Adrenal gland (tissue), 12 donors: ENCODE results near the gene CELF2. TPM values are rescaled to one million over a fixed set of nuclear protein-coding genes. Genes with fewer than 3 reads are reported as not detected.

Source experiments
- DNase-seq, 7 donors: peaks; one replicate each; pipeline ENCODE4 v3.0.0-alpha.2; 2019 to 2020
- H3K27ac ChIP-seq, 5 donors: fragments of 200-600 bp; sonication (generic) in 4 of 5; 1 replicate in 3 of 5; 2 replicates in 2 of 5; pipeline versions ENCODE4 v1.5.1 to v1.8.0; 2016 to 2020; ENCODE audit warnings: mild to moderate bottlenecking in 1 of 5
- H3K27me3 ChIP-seq: fragments of 200-600 bp; 2 replicates; pipeline ENCODE4 v1.8.0; 2021
- H3K36me3 ChIP-seq, 2 donors: fragments of 200-600 bp; replicated peaks in 1 of 2; 1 replicate in 1 of 2; 2 replicates in 1 of 2; pipeline versions ENCODE4 v1.5.1 to v1.8.0; 2018 to 2022
- H3K4me1 ChIP-seq, 2 donors: fragments of 200-600 bp; replicated peaks in 1 of 2; 1 replicate in 1 of 2; 2 replicates in 1 of 2; pipeline versions ENCODE4 v1.5.1 to v1.8.0; 2018 to 2021
- H3K4me3 ChIP-seq, 4 donors: fragments of 200-600 bp; sonication (generic) in 3 of 4; one replicate each; pipeline ENCODE4 v1.5.1; 2016 to 2018
- H3K9me3 ChIP-seq, 3 donors: fragments of 200-600 bp; sonication (generic) in 1 of 3; replicated peaks in 1 of 3; 1 replicate in 2 of 3; 2 replicates in 1 of 3; pipeline versions ENCODE4 v1.5.1 to v1.8.0; 2016 to 2021
- POLR2A ChIP-seq, 2 donors: fragments of 450-650 bp; IDR thresholded peaks; one replicate each; pipeline ENCODE4 v1.6.1; 2017; ENCODE audit warnings: antibody characterized with exemption in 2 of 2, mild to moderate bottlenecking in 2 of 2, moderate library complexity in 1 of 2
- WGBS, 4 donors: extraction: QIAGEN DNeasy Blood & Tissue Kit in 2 of 4; methylation state at CpG; one replicate each; pipeline versions ENCODE4 v1.1.5 to v1.1.7; 2013 to 2017; 5-methylcytosine and 5-hydroxymethylcytosine counted together
- intact Hi-C, 2 donors: fragments of 100-400 bp; cut with DNase I; formaldehyde crosslinking; loops; one replicate each; pipeline versions ENCODE4 v1.14.1 to v1.15.0; 2022 to 2023
- polyA plus RNA-seq, 3 donors: library from polyadenylated mRNA; stranded (reverse); fragments of 200-250 nt in 2 of 3; fragments of 350-450 nt in 1 of 3; fragmentation: Illumina TruSeq in 1 of 3; extraction: RNeasy Lipid Tissue Mini Kit (QIAGEN cat#74804) in 1 of 3; gene quantifications; one replicate each; pipeline ENCODE4 v1.2.3, GENCODE V29; 2013 to 2014
- total RNA-seq, 9 donors: library from RNA; depleted of rRNA in 4 of 9; stranded (reverse); fragments of >200 nt in 4 of 9; fragments of 120-200 nt in 1 of 9; fragmentation: NEBNext Ultra II Directional in 1 of 9; extraction: Animal tissue kit (Norgen Biotek cat#: 25700) in 1 of 9; gene quantifications; one replicate each; pipeline versions ENCODE4 v1.1.0 to v1.2.4, GENCODE V29; 2013 to 2023
- TF ChIP-seq, protein P1 (sequence below), 6 experiments: fragments of 450-650 bp in 4 of 6; fragments of 200-600 bp in 2 of 6; sonication (generic) in 1 of 6; IDR thresholded peaks; 1 replicate in 5 of 6; 2 replicates in 1 of 6; pipeline versions ENCODE4 v1.5.1 to v1.8.0; 2016 to 2021; ENCODE audit warnings: antibody characterized with exemption in 6 of 6, mild to moderate bottlenecking in 2 of 6, moderate library complexity in 1 of 6
- donor health status: healthy with polysubstance abuse.
- donor health status: Bipolar disorder and iron deficiency.
- donor health status: DM: yes; HTN: yes; CAD: no.
- donor health status: DM: no; HTN: no; CAD: no.
- donor health status: DM: no; HTN: no; CAD: no.
- donor health status: DM: yes; HTN: yes; CAD: no.

CELF2 gene
- total and polyA plus RNA-seq, 12 donors, result 2.7 to 26.0 (median 10.3) TPM

DNA sequence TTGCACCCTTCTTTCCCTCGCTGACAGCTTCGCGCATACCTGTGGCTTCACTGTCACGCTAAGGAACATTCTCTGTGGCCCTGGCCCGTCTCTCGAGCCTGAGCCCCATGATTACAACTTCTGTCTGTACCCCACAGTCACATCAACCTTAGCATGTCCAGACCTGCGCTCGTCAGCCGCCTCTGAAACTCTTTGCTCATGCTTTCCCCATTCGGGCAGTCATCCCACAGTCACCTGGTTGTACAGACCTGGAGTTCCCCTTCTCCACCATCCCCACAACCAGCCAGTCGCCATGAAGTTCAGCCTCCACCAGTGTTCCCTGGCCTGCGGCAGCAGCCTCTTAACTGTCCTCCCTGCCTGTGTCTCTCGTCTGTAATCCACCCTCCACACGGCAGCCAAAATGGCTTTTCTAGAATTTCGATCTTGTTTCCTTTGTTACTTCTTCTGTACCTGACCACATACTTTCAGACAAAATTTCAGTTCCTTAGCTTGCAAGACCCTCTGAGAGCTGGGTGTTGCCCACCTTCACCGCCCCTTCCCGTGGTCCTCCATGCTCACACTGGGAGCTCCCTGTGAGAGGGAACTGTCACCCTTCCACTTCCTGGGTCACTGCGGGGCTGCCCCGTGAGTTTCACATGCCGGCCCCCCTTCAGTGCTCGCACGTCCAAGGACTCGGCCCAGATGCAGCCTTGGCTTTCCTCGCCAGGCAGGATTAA lies 229.2 kb downstream of the CELF2 start:
- intact Hi-C loops, result no loop called here
- Histone ChIP-seq H3K36me3 (no peaks in the 10 kb centered on the region), H3K4me1 (no peaks in the 10 kb centered on the region), H3K9me3 (no peaks in the 10 kb centered on the region), H3K27me3 (no peaks in the 10 kb centered on the region), H3K4me3 (no peak overlapping the region), H3K27ac (no peak overlapping the region)
- TF ChIP-seq, protein P1, sequence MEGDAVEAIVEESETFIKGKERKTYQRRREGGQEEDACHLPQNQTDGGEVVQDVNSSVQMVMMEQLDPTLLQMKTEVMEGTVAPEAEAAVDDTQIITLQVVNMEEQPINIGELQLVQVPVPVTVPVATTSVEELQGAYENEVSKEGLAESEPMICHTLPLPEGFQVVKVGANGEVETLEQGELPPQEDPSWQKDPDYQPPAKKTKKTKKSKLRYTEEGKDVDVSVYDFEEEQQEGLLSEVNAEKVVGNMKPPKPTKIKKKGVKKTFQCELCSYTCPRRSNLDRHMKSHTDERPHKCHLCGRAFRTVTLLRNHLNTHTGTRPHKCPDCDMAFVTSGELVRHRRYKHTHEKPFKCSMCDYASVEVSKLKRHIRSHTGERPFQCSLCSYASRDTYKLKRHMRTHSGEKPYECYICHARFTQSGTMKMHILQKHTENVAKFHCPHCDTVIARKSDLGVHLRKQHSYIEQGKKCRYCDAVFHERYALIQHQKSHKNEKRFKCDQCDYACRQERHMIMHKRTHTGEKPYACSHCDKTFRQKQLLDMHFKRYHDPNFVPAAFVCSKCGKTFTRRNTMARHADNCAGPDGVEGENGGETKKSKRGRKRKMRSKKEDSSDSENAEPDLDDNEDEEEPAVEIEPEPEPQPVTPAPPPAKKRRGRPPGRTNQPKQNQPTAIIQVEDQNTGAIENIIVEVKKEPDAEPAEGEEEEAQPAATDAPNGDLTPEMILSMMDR (IDR thresholded peaks at IDR 0.05), result no peak
- TF ChIP-seq POLR2A (IDR thresholded peaks at IDR 0.05), result no peak
- 83 to 93% (median 87%) methylated on average over 24 of the region's 24 CpGs for WGBS, 4 donors
- no peak for DNase-seq

DNA sequence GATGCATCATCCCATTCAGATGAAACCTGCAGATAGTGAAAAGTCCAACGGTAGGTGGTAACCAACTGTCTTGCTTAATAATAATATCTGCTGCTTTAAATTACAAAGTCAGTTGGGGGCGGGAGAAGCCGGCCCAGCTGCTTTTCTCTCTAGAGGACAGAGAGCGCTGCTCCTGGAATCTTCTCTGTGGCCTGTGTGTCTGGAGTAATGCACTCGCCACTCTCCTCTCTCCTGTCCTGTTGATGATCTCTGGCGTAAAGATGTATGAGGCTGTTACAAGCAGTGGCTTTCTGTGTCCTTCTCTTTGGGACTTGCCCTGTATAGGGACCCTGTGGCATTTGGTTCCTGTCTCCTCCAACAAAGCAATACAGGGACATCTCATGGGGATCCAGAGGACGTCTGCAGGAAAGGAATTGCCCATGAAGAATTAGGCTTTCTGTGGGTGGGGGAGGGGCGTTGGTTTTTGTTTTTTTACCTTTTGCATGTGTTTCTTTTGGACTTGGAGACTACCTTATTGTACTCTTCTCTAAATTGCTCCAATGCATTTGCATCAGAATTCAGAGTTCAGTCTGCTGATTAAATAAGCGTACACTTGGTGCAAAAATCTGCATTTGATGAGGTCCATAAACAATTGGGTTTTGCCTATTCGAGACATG lies 231.6 kb downstream of the CELF2 start:
- no peaks in the 10 kb centered on the region for H3K27me3 ChIP-seq
- WGBS, 4 donors, result 65 to 79% (median 72%) methylated on average over 10 of the region's 10 CpGs
- no peak for TF ChIP-seq POLR2A (IDR thresholded peaks at IDR 0.05)
- TF ChIP-seq, protein P1 (IDR thresholded peaks at IDR 0.05), result no peak
- intact Hi-C loops, result no loop called here
- no peaks in the 10 kb centered on the region for H3K36me3 ChIP-seq
- no peak overlapping the region for H3K4me3 ChIP-seq
- no peaks in the 10 kb centered on the region for H3K4me1 ChIP-seq
- DNase-seq, result no peak
- H3K9me3 ChIP-seq, result no peaks in the 10 kb centered on the region
- H3K27ac ChIP-seq, result no peak overlapping the region

DNA sequence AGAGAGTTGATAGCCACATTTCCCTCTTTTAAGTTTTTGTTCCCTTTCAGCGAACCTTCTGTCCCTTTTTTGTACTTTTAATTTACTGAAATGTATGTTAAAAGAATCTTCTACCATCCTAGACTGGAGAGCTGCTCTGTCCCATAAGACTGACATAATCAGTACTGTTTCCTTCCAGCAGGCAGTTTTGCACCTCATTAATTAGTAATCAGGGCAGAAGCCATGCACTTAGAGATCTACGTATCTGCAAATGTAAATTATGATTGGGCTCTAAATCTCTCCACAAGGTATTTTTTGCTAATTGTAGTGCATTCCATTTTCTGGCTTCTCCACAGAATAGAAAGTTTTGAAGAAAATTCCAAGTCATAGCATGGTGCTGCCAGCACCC lies 232.1 kb downstream of the CELF2 start:
- H3K9me3 ChIP-seq, result no peaks in the 10 kb centered on the region
- no peaks in the 10 kb centered on the region for H3K36me3 ChIP-seq
- H3K4me3 ChIP-seq, result no peak overlapping the region
- no peak for DNase-seq
- 69 to 83% (median 80%) methylated on average over 2 of the region's 2 CpGs for WGBS, 4 donors
- H3K27ac ChIP-seq, result no peak overlapping the region
- no peaks in the 10 kb centered on the region for H3K27me3 ChIP-seq
- TF ChIP-seq, protein P1 (IDR thresholded peaks at IDR 0.05), result no peak
- TF ChIP-seq POLR2A (IDR thresholded peaks at IDR 0.05), result no peak
- intact Hi-C loops, result no loop called here
- H3K4me1 ChIP-seq, result no peaks in the 10 kb centered on the region

DNA sequence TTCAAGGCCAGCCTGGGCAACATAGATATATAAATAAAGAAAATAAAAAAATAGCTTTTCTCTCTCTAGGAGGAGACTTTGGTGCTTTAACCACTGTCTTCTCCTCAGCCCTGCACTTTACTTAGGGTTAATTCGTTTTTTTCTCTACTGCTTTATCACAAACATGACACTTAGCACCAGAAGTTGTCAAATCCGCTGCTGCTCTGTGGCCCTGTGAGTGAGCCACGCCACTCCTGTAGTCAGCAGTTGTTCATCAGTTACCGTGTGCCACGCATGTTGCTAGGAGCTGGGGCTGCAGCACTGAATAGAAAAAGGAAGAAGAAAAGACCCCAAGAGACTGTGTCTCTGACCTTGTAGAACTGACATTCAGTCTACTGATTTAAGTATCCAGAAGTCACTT lies 232.6 kb downstream of the CELF2 start:
- TF ChIP-seq, protein P1 (IDR thresholded peaks at IDR 0.05), result no peak
- TF ChIP-seq POLR2A (IDR thresholded peaks at IDR 0.05), result no peak
- no peaks in the 10 kb centered on the region for H3K9me3 ChIP-seq
- H3K4me1 ChIP-seq, result no peaks in the 10 kb centered on the region
- WGBS, 4 donors, result 77 to 90% (median 78%) methylated on average over 5 of the region's 5 CpGs
- no peak overlapping the region for H3K27ac ChIP-seq
- no peaks in the 10 kb centered on the region for H3K36me3 ChIP-seq
- H3K27me3 ChIP-seq, result no peaks in the 10 kb centered on the region
- intact Hi-C loops, result no loop called here
- H3K4me3 ChIP-seq, result no peak overlapping the region
- no peak for DNase-seq
